NCI-H2081 treated with DMSO at 0.1 percent for 48 hours (cell line): Measurements from ENCODE around the gene APP.

Experiments used
- DNase-seq: peaks from one replicate; lab custom pipeline; 2025; lab: John Stamatoyannopoulos, UW

APP gene

DNA sequence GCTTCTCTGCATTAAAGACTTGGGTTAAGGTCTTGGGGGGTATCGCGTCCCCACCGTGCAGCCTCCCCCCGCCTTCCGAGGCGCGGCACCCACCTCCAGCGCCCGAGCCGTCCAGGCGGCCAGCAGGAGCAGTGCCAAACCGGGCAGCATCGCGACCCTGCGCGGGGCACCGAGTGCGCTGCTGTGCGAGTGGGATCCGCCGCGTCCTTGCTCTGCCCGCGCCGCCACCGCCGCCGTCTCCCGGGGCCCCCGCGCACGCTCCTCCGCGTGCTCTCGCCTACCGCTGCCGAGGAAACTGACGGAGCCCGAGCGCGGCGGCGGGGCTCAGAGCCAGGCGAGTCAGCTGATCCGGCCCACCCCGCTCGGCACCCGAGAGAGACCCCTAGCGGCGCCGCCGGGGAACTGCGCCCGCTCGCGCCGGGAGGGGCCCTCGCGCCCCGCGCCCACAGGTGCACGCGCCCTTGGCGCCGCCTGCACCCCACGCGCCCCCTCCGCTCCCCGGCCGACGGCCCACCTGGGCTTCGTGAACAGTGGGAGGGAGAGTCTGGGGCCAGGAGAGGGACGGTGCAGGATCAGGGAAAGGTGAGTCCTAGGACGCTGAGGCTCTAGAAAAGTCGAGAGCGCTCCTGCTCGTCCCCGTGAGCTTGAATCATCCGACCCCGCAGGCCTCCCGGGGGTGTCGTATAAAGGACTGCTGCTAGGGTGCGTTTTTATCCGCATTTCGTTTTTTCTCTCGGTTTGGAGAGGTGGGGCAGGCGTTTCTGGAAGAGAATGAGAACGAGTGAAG, at the start of gene APP:
Gene APP (minus strand): TSS at position 300 of the 787 bp plus-strand sequence. CDS start 150 bp downstream, at position 150.
- DNase-seq = no peak

DNA sequence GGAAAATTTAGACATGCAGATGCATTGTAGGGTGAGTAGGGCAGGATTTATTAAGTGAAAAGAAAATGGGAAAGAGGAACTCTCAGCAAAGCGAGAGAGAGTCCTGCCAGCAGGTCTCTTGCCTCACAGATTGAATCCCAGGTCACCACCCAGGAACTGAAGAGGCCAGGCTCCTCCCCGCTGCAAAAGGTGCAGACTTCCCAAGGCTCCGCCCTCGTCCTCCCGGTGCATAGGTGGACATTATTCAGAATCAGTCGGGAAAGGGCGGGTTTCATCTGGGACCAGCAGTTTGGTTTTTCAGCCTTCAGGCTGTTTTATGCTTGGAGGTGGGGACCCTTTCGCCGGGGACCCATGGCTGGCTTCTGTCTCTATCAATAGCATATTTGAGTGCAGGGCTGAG, 41.6 kb upstream of the APP start:
- no peak for DNase-seq

GRCh38 chr21:26210614-26211013, 40.0 kb upstream of the APP start:
- DNase-seq = no peak

GRCh38 chr21:26207021-26207420, 36.5 kb upstream of the APP start:
- no peak for DNase-seq

DNA sequence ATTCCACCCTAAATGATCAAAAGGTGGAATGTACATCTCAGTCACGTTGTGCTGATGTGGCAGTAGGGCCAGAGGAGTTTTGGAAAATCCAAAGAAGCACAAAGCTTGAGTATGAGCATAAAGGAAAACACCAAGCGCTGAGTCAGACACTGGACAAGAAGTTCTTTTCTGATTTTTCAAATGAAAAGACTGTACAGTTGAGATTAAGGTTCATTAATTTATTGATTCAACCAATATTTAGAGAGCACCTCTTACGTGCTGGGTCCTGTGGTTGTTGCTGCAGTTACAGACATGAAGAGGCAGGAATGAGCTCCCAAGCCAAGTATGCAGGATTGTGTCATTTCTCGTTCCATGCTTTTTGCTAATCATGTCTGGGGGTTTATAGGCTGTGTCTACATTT, 28.9 kb upstream of the APP start:
- DNase-seq = no peak

DNA sequence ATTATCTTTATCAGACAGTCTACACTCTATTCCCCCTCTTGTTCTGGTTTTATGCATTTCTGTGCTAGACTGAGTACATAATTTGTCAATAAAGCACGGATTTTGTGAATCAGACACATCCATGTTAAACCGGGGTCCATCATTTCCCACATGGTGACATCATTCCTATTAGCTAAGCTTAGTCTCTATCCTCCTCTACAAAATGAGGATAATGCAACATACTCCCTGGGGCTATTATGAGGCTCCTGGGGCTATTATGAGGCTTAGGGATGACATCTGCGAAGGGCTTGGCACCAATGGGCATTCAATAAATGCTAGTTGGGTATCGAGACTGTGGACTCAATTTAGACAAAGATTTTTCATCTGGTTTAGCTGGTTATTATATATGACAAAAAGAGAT, 25.1 kb upstream of the APP start:
- DNase-seq = no peak

- no peak for DNase-seq
Measured at GRCh38 chr21:26194811-26195251, 24.3 kb upstream of the APP start.

GRCh38 chr21:26194326-26194725, 23.8 kb upstream of the APP start:
- DNase-seq = no peak

DNA sequence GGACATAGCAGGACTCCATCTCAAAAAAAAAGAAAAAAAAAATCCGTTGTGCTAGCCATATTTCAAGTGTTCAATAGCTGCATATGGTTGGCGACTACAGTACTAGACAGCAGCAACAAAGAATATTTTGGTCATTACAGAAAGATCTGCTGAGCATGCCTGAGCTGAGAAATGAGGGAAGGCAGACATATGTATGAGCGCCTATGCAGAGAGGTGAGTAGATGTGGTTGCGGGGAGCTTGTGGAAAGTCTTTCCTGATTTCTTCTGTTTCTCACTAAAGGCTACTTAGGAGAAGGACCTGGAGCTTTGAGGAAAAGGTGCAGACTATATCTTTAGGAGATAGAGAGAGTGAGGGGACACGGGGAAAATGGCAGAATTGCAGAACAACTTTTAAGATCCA, 21.0 kb upstream of the APP start:
- no peak for DNase-seq

DNA sequence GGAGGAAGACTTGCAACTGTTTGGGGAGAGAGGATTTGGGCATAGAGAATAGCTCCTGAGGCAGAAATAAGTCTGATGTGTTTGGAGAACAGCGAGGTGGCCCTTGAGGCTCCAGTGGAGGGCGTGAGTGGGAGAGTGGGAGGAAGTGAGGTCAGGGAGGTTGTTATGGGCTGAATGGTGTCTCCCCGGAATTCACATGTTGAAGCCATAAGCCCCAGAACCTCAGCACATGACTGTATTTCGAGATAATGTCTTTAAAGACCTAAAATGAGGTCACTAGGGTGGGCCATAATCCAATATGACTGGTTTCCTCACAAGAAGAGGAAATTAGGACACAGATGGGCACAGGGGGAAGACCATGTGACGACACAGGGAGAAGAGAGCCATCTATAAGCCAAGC, 17.9 kb upstream of the APP start:
- no peak for DNase-seq

DNA sequence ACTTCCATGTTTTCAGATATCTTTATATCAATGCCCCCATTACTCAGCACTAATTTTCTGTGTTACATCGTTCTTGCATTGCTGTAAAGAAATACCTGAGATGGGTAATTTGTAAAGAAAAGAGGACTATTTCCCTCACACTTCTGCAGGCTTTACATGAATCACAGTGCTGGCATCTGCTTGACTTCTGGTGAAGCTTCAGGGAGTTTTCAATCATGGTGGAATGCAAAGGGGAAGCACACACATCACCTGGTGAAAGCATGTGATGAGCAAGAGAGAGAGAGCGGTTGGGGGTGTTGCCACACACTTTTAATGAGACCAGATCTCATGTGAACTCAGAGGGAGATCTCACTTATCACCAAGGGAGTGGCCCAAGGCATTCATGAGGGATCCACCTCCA, 14.9 kb upstream of the APP start:
- DNase-seq = no peak

GRCh38 chr21:26185021-26185420, 14.5 kb upstream of the APP start:
- DNase-seq = no peak

GRCh38 chr21:26179501-26179900, 8.9 kb upstream of the APP start:
- no peak for DNase-seq

DNA sequence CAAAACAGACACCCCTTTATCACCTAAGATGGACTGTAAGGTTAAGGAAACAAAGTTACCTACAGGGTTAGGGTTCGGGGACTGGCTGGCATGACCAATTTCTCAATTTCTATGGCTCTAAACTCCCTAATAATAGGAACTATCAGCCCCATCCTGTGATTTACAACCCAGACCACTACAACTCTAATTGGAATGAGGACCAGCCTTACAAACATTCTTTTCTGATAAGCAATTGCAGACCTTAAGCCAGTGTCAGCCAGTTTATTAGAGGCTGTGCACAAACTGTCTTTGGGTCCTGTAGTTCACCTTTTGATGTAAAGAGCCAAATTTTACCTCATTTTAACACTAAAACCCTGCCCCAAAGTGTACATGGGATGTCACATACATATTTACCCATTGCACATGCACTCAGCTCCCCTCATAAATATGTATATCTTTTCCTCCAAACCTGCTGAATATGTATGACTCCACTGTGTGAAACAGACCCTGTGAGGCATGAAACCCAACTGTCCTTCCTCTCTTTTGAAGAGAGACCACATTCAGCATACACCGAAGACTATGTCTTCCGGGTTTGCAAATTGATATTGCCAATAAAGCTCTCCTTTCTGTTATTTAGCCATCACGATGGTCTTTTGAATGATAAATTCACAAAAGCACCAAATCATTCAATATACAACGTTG, 7.3 kb upstream of the APP start:
- no peak for DNase-seq

- no peak for DNase-seq
Measured at GRCh38 chr21:26177187-26177586, 6.6 kb upstream of the APP start.

- DNase-seq = no peak
Measured at GRCh38 chr21:26171258-26172100, 909 bp upstream of the APP start.

DNA sequence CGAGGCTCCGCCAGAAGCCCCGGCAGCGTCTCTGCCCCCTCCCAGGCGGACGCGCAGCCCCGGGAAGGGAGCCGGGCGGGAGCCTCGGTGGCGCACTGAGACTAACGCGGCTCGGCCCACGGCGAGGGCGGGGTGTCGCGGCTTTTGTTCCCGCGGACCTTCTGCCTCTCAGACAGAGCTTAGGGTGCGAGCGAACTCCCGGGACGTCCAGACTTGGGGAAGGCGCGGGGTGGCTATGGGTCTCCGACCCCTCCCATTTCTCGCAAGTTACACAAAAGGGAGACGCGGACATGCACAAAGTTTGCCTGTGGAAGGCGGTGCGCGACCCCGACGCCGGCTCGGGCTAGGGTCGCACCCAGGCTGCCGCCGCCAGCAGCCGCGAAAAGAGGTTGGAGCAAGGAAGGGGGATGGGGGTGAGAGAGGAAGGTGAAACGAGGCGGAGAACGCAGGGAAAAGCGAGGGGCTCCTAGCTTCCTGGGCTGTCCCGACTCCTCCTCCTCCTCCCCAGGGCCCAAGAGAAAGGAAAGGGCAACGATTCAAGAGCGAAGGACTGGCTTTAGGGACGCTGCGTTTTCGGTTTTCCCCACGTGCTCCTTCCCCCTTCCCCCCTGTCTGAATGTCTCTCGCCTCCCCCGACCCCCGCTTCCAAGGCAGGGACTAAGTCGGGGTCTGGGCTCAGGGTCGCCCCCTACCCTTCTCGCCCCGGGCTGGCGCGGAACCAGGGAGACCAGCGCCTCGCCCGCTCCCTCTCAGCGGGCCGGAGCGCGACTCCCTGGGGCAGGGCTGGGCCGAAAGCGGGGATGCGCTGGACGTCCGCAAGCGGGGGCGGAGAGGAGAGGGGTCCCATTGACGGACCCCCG, 729 bp downstream of the APP start:
- no peak for DNase-seq

GRCh38 chr21:26169061-26169610, 1.4 kb downstream of the APP start:
- DNase-seq = no peak

DNA sequence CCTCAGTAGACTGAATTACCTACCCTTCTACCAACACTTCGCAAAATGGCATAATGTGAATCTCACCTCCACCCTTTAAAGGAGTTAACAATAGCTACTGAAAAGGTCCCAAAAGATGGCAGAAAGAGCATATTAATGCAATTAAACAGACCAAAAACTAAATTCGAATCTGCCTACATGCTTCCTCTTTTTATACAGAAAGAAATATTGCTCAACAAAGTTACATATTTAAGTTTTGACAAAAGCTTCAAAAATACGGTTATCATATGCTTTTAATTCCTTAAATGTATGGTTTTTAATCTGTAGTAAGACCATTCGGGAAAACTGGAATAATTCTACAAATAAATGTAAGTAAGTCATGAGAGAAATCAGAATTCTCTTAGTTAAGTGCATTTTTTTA, 2.2 kb downstream of the APP start:
- no peak for DNase-seq

DNA sequence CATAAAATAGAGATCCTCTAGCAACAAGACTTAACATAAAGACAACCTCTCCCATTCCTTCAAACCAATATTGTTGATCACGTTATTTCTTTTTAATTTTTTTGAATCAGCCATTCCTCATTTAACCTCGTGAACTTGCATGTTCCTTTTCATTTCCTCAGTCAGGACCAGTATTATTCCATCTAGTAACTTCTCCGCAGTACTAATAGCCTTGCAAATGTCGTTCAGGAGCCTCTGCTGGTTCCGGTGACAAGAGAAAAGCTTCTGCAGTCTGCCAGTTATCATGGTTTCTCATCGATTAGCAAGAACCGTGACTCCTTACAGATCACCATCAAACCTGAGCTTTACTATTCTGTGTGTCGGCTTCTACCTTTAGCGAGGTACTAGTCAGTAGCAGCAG, 3.0 kb downstream of the APP start:
- no peak for DNase-seq

GRCh38 chr21:26165331-26165730, 5.2 kb downstream of the APP start:
- no peak for DNase-seq
